Esophagus squamous epithelium (tissue), 4 donors: ENCODE results near the gene PBX3. TPM values are rescaled to one million over a fixed set of nuclear protein-coding genes. Genes with fewer than 3 reads are reported as not detected.

Source experiments
- total RNA-seq, 4 donors: library from RNA; depleted of rRNA; stranded (reverse); fragments of >200 nt; gene quantifications; one replicate each; pipeline ENCODE4 v1.1.0, GENCODE V29; 2016

Gene PBX3
- total RNA-seq, 4 donors from 2014 or later, result 10.2 to 27.1 (median 12.7) TPM

Other genes with a start within 250 kb of the PBX3 start
- gene MAPKAP1, start 40.2 kb upstream of the PBX3 start, total RNA-seq, result 10 to 100 TPM; 59.0 to 87.0 (median 70.9) TPM